HG03066 (cell line): ENCODE data around the gene PAK1.
"Not testable (repeated sequence)": the region's sequence is repeated elsewhere in the genome, so short reads cannot be mapped to it uniquely, and the experiment has no call there.

Source experiments
- ATAC-seq: cut with Tn5 transposase; IDR thresholded peaks from one replicate; pipeline ENCODE4 v1.9.1; 2021; ENCODE audit warnings: low read depth; ENCODE audit not compliant: unreplicated experiment

The PAK1 gene

GRCh38 chr11:77473801-77474683 is at the start of gene PAK1:
Gene PAK1 (minus strand): TSS chr11:77474094. CDS start chr11:77392520, 81,574 bp downstream.
- ATAC-seq = peak; percentile 50

GRCh38 chr11:77522215-77522614 is 48.3 kb upstream of the PAK1 start:
- ATAC-seq = no peak

GRCh38 chr11:77519847-77520246 is 46.0 kb upstream of the PAK1 start:
- no peak for ATAC-seq

GRCh38 chr11:77518471-77518870 is 44.6 kb upstream of the PAK1 start:
- ATAC-seq = no peak

- no peak for ATAC-seq
These were observed 43.9 kb upstream of the PAK1 start for GRCh38 chr11:77517753-77518152.

GRCh38 chr11:77517226-77517625 is 43.3 kb upstream of the PAK1 start:
- ATAC-seq = no peak

GRCh38 chr11:77515483-77515882 is 41.6 kb upstream of the PAK1 start:
- ATAC-seq = no peak

GRCh38 chr11:77515063-77515462 is 41.2 kb upstream of the PAK1 start:
- ATAC-seq = no peak

GRCh38 chr11:77512092-77512491 is 38.2 kb upstream of the PAK1 start:
- no peak for ATAC-seq

GRCh38 chr11:77510851-77511250 is 37.0 kb upstream of the PAK1 start:
- ATAC-seq = no peak

- no peak for ATAC-seq
These were observed 36.2 kb upstream of the PAK1 start for GRCh38 chr11:77510095-77510494.

- ATAC-seq = no peak
These were observed 34.1 kb upstream of the PAK1 start for GRCh38 chr11:77508019-77508418.

- no peak for ATAC-seq
These were observed 33.0 kb upstream of the PAK1 start for GRCh38 chr11:77506857-77507256.

GRCh38 chr11:77505956-77506355 is 32.1 kb upstream of the PAK1 start:
- ATAC-seq = no peak

GRCh38 chr11:77503006-77503405 is 29.1 kb upstream of the PAK1 start:
- no peak for ATAC-seq

- no peak for ATAC-seq
These were observed 28.5 kb upstream of the PAK1 start for GRCh38 chr11:77502346-77502905.

- no peak for ATAC-seq
These were observed 27.9 kb upstream of the PAK1 start for GRCh38 chr11:77501758-77502157.

GRCh38 chr11:77497368-77497767 is 23.5 kb upstream of the PAK1 start:
- ATAC-seq = no peak

GRCh38 chr11:77495526-77495925 is 21.6 kb upstream of the PAK1 start:
- no peak for ATAC-seq

GRCh38 chr11:77490035-77490434 is 16.1 kb upstream of the PAK1 start:
- not testable (repeated sequence) for ATAC-seq

GRCh38 chr11:77487790-77488189 is 13.9 kb upstream of the PAK1 start:
- no peak for ATAC-seq

- ATAC-seq = no peak
These were observed 6.0 kb upstream of the PAK1 start for GRCh38 chr11:77479746-77480352.
